GM10248 (cell line): Measurements from ENCODE around the gene NSMCE1.
"Not testable (repeated sequence)": the region's sequence is repeated elsewhere in the genome, so short reads cannot be mapped to it uniquely, and the experiment has no call there.

Experiments
- CTCF ChIA-PET: fragments of 300-600 bp; sonication (Branson Sonifier 250); formaldehyde crosslinking; extraction: SDS; loops from one replicate; lab custom pipeline; 2021; ENCODE audit warnings: antibody characterized with exemption; lab: Yijun Ruan, JAX
- POLR2A ChIA-PET: fragments of 350-650 bp; sonication (Branson Sonifier 250); formaldehyde crosslinking; extraction: SDS; loops from one replicate; lab custom pipeline; 2020; ENCODE audit warnings: antibody characterized with exemption; lab: Yijun Ruan, JAX
- DNase-seq: peaks from one replicate; pipeline ENCODE4 v3.0.0; 2012; ENCODE audit errors: extremely low spot score
- TF ChIP-seq, protein P1 (sequence below): IDR thresholded peaks from 2 replicates; pipeline ENCODE4 v1.5.1; 2012; ENCODE audit warnings: mild to moderate bottlenecking, low read depth; ENCODE audit errors: extremely low read depth, missing control alignments, control extremely low read depth

NSMCE1 gene

GRCh38 chr16:27204312-27204915 lies 64.2 kb downstream of the NSMCE1 start:
- ChIA-PET POLR2A (interaction anchor here (1.0 kb wide), 1 partner anchor 163 kb away, joined by 3 read pairs; no protein-coding TSS in a partner anchor), CTCF (interaction anchor here (0.9 to 4.6 kb wide), 7 partner anchors 8 to 214 kb away, joined by 3 to 31 read pairs (median 5); no protein-coding TSS in a partner anchor)
- TF ChIP-seq, protein P1, sequence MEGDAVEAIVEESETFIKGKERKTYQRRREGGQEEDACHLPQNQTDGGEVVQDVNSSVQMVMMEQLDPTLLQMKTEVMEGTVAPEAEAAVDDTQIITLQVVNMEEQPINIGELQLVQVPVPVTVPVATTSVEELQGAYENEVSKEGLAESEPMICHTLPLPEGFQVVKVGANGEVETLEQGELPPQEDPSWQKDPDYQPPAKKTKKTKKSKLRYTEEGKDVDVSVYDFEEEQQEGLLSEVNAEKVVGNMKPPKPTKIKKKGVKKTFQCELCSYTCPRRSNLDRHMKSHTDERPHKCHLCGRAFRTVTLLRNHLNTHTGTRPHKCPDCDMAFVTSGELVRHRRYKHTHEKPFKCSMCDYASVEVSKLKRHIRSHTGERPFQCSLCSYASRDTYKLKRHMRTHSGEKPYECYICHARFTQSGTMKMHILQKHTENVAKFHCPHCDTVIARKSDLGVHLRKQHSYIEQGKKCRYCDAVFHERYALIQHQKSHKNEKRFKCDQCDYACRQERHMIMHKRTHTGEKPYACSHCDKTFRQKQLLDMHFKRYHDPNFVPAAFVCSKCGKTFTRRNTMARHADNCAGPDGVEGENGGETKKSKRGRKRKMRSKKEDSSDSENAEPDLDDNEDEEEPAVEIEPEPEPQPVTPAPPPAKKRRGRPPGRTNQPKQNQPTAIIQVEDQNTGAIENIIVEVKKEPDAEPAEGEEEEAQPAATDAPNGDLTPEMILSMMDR = no peak
- no peak for DNase-seq

- ChIA-PET CTCF (interaction anchor here (0.9 to 4.6 kb wide), 7 partner anchors 9 to 215 kb away, joined by 3 to 31 read pairs (median 5); no protein-coding TSS in a partner anchor), POLR2A (interaction anchor here (0.6 to 1.0 kb wide), 3 partner anchors 28 to 237 kb away, joined by 3 to 4 read pairs (median 3); no protein-coding TSS in a partner anchor)
- peak; percentile 99 for DNase-seq
- TF ChIP-seq, protein P1 = no peak
These were observed 64.9 kb downstream of the NSMCE1 start, which contains the start of gene KDM8 for GRCh38 chr16:27203507-27204311. KDM8 (plus strand) TSS chr16:27203526; CDS start chr16:27210124, 6,598 bp downstream.

DNA sequence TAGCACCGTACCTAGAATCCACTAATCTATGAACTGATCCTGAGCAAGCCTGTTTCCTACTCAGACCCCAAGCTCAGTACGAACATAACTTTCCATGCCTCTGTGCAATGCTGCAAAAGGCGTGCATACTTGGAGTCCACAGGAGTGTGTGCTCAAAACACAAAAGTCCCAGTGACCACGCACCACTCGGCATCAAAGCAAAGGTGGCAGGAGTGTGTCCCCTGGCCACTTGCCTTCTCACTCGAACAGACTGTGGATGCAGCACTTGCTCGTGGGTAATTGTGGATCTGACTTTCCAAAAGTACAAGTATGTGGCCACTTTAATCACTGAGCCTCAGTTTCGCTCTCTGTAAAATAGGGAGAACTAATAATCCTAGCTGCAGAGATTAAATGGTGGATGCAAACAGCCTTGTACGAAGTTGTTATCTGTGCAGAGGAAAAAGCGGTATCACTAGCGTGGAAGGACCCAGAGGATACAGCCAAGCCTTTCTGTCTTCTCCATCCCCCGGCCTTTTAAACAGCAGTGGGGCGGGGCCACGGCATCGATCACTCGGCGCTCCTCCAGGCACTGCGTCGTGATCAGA lies 65.6 kb downstream of the NSMCE1 start:
- POLR2A ChIA-PET = interaction anchor here (0.6 to 1.0 kb wide), 3 partner anchors 29 to 238 kb away, joined by 3 to 4 read pairs (median 3); no protein-coding TSS in a partner anchor
- TF ChIP-seq, protein P1 = no peak
- CTCF ChIA-PET = interaction anchor here (0.9 to 4.6 kb wide), 8 partner anchors 10 to 215 kb away, joined by 3 to 31 read pairs (median 4); no protein-coding TSS in a partner anchor
- peak; percentile 83 for DNase-seq

GRCh38 chr16:27200914-27201313 lies 67.7 kb downstream of the NSMCE1 start:
- DNase-seq, CTCF ChIA-PET, POLR2A ChIA-PET: not testable (repeated sequence)

DNA sequence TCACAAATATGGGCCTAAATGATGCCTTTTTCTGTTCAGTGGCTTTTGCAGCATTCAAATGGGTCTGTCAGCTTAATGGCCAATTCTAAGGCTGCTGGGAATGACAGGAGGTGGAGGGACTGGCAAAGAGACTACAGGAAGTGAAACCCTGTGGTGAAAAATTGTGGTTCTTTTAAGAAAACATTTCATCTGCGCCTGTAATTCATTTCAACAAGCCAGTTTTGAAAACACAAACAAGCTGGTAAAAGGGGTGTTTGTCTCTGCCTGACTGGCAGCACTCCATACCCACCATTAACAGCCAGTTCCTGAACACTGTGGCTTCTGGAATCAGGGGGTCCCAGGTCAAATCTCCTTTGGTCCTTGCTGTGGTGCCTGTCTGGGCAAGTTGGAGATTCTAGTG lies 68.8 kb downstream of the NSMCE1 start:
- CTCF ChIA-PET = interaction anchor here (1.6 to 8.5 kb wide), 5 partner anchors 9 to 168 kb away, joined by 3 to 57 read pairs (median 9); no protein-coding TSS in a partner anchor
- TF ChIP-seq, protein P1 = no peak
- DNase-seq = peak; percentile 58
- POLR2A ChIA-PET = no interaction called here

DNA sequence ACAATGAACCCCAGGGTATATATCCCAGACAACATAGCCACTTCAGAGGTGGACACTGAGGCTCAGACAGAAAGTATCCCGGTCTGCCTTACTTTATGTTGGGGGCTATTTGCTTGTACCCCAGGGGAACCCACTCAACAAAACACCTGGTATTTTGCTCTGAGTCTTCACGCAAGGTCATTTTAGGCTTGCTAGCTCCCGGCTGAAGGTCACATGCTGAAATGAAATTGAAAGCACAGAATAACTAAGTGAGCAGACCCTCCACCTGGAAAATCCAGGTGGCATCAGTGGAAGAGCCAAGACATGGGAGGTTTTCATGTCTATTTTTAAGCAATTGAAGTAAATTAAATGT lies 69.4 kb downstream of the NSMCE1 start:
- POLR2A ChIA-PET = interaction anchor here (0.6 kb wide), 1 partner anchor 1941 kb away, joined by 3 read pairs; no protein-coding TSS in a partner anchor
- TF ChIP-seq, protein P1 = no peak
- CTCF ChIA-PET = interaction anchor here (1.6 to 8.5 kb wide), 5 partner anchors 9 to 168 kb away, joined by 3 to 57 read pairs (median 9); no protein-coding TSS in a partner anchor
- no peak for DNase-seq
